ENCODE data around the gene MAGT1. TPM values are rescaled to one million over a fixed set of nuclear protein-coding genes. Genes with fewer than 3 reads are reported as not detected.
A peak's percentile ranks its signal among the peaks of the same experiment; 100 is the strongest.
"Not testable (repeated sequence)": the region's sequence is repeated elsewhere in the genome, so short reads cannot be mapped to it uniquely, and the experiment has no call there.

Gene MAGT1
- 69.4 TPM for total RNA-seq

- DNase-seq (ENCODE audit: low spot score), result peak; percentile 94
Observed at GRCh38 chrX:77894921-77895886, at the start of gene MAGT1. Gene MAGT1, minus strand, starts transcription at chrX:77895435. Its CDS starts 25 bp downstream, at chrX:77895410.

- not testable (repeated sequence) for DNase-seq (ENCODE audit: low spot score)
Observed at GRCh38 chrX:77945031-77945430, 49.8 kb upstream of the MAGT1 start.

- DNase-seq (ENCODE audit: low spot score), result no peak
Observed at GRCh38 chrX:77938083-77938680, 42.9 kb upstream of the MAGT1 start.

GRCh38 chrX:77937291-77937690 lies 42.1 kb upstream of the MAGT1 start:
- no peak for DNase-seq (ENCODE audit: low spot score)

- DNase-seq (ENCODE audit: low spot score), result no peak
Observed at GRCh38 chrX:77936299-77936698, 41.1 kb upstream of the MAGT1 start.

- no peak for DNase-seq (ENCODE audit: low spot score)
Observed at GRCh38 chrX:77935886-77936285, 40.7 kb upstream of the MAGT1 start.

- no peak for DNase-seq (ENCODE audit: low spot score)
Observed at GRCh38 chrX:77930581-77930980, 35.3 kb upstream of the MAGT1 start.

GRCh38 chrX:77925764-77926163 lies 30.5 kb upstream of the MAGT1 start:
- no peak for DNase-seq (ENCODE audit: low spot score)

- DNase-seq (ENCODE audit: low spot score), result no peak
Observed at GRCh38 chrX:77924320-77924859, 29.2 kb upstream of the MAGT1 start.

GRCh38 chrX:77922787-77923186 lies 27.6 kb upstream of the MAGT1 start:
- DNase-seq (ENCODE audit: low spot score), result no peak

GRCh38 chrX:77919370-77919769 lies 24.1 kb upstream of the MAGT1 start:
- not testable (repeated sequence) for DNase-seq (ENCODE audit: low spot score)

GRCh38 chrX:77918568-77918967 lies 23.3 kb upstream of the MAGT1 start:
- DNase-seq (ENCODE audit: low spot score), result no peak

GRCh38 chrX:77917294-77917933 lies 22.2 kb upstream of the MAGT1 start:
- no peak for DNase-seq (ENCODE audit: low spot score)

- peak; percentile 88 for DNase-seq (ENCODE audit: low spot score)
Observed at GRCh38 chrX:77910108-77910840, 15.0 kb upstream of the MAGT1 start, which contains the start of gene ATP7A. Gene ATP7A, plus strand, starts transcription at chrX:77910693. Its CDS starts 60,949 bp downstream, at chrX:77971642.

GRCh38 chrX:77901506-77901905 lies 6.3 kb upstream of the MAGT1 start:
- no peak for DNase-seq (ENCODE audit: low spot score)

- DNase-seq (ENCODE audit: low spot score), result no peak
Observed at GRCh38 chrX:77900688-77901087, 5.5 kb upstream of the MAGT1 start.

- peak; percentile 83 for DNase-seq (ENCODE audit: low spot score)
Observed at GRCh38 chrX:77899081-77899828, 4.0 kb upstream of the MAGT1 start, which contains the start of gene COX7B. Gene COX7B, plus strand, starts transcription at chrX:77899468. Its CDS starts 86 bp downstream, at chrX:77899554.

- no peak for DNase-seq (ENCODE audit: low spot score)
Observed at GRCh38 chrX:77893713-77894112, 1.5 kb downstream of the MAGT1 start.

- DNase-seq (ENCODE audit: low spot score), result no peak
Observed at GRCh38 chrX:77892887-77893286, 2.3 kb downstream of the MAGT1 start.

GRCh38 chrX:77881418-77881817 lies 13.8 kb downstream of the MAGT1 start:
- DNase-seq (ENCODE audit: low spot score), result not testable (repeated sequence)

- DNase-seq (ENCODE audit: low spot score), result no peak
Observed at GRCh38 chrX:77875372-77875771, 19.9 kb downstream of the MAGT1 start.

Measured in mucosa of gallbladder (tissue), 1 donor.